HepG2 (cell line): ENCODE results near the gene CPT1C. TPM values are rescaled to one million over a fixed set of nuclear protein-coding genes. Genes with fewer than 3 reads are reported as not detected.

Source experiments
- ATAC-seq: fragments of 200-7000 bp; cut with Tn5 transposase; 3 replicates; pipeline ENCODE4 v1.9.1; 2020; ENCODE audit warnings: mild to moderate bottlenecking, moderate library complexity
- BruUV-seq: library from RNA; stranded (reverse); fragments of 400-500 nt; replicated peaks from 2 replicates; lab custom pipeline; 2021; lab: Mats Ljungman, UMichigan
- CTCF ChIA-PET: fragments of 300-600 bp; formaldehyde crosslinking; extraction: SDS; loops from one replicate; lab custom pipeline; 2021; ENCODE audit warnings: low total read pairs, inconsistent platforms, low intra/inter-chr PET ratio; lab: Yijun Ruan, JAX
- POLR2A ChIA-PET: fragments of 350-600 bp; sonication (Branson Sonifier 250); formaldehyde crosslinking; loops from one replicate; lab custom pipeline; 2020; ENCODE audit warnings: antibody characterized with exemption, inconsistent platforms; lab: Yijun Ruan, JAX
- DNase-seq: peaks from one replicate; pipeline ENCODE4 v3.0.0-alpha.2; 2015; ENCODE audit warnings: low spot score
- FAIRE-seq: peaks from 3 replicates; lab custom pipeline; 2011; peaks lifted over from hg19 to GRCh38; lab: Jason Lieb, UNC
- H2AFZ ChIP-seq: one replicate; pipeline ENCODE4 v1.6.1; 2011; ENCODE audit warnings: low read length, inconsistent platforms
- H3K27ac ChIP-seq: fragments of 300-600 bp; 3 replicates; pipeline ENCODE4 v1.8.0; 2011; ENCODE audit warnings: mixed run types, mild to moderate bottlenecking, mixed read lengths, low read length, inconsistent platforms; ENCODE audit not compliant: insufficient read depth; ENCODE audit errors: extremely low read length
- H3K27me3 ChIP-seq, 2 experiments: fragments of 200-600 bp in 1 of 2; 2 replicates in 1 of 2; 3 replicates in 1 of 2; pipeline versions ENCODE4 v1.6.0 to v1.8.0; 2011; ENCODE audit warnings: low read length in 2 of 2, mild to moderate bottlenecking in 2 of 2, moderate library complexity in 2 of 2, inconsistent platforms in 1 of 2; ENCODE audit not compliant: insufficient read depth in 2 of 2, control insufficient read depth in 1 of 2
- H3K36me3 ChIP-seq, 2 experiments: fragments of 200-600 bp in 1 of 2; replicated peaks in 1 of 2; 2 replicates in 1 of 2; 3 replicates in 1 of 2; pipeline versions ENCODE4 v1.5.1 to v1.8.0; 2011; ENCODE audit warnings: low read length in 2 of 2, inconsistent platforms in 1 of 2; ENCODE audit not compliant: insufficient read depth in 2 of 2, control insufficient read depth in 1 of 2
- H3K4me1 ChIP-seq: 2 replicates; pipeline ENCODE4 v1.5.1; 2012; ENCODE audit warnings: low read length, inconsistent platforms; ENCODE audit not compliant: insufficient read depth
- H3K4me2 ChIP-seq: 2 replicates; pipeline ENCODE4 v1.6.0; 2011; ENCODE audit warnings: low read depth, low read length, inconsistent platforms
- H3K4me3 ChIP-seq, 3 experiments: fragments of 200-600 bp in 1 of 3; sonication (generic), shearing (Covaris generic) in 1 of 3; replicated peaks in 1 of 3; 2 replicates each; pipeline ENCODE4 v1.5.1; 2011 to 2016; ENCODE audit warnings: low read length in 3 of 3, inconsistent platforms in 2 of 3, low read depth in 2 of 3, mild to moderate bottlenecking in 2 of 3, control low read depth in 1 of 3, mixed read lengths in 1 of 3; ENCODE audit not compliant: insufficient read depth in 1 of 3
- H3K79me2 ChIP-seq: one replicate; pipeline ENCODE4 v1.6.1; 2011; ENCODE audit warnings: low read length, inconsistent platforms; ENCODE audit not compliant: insufficient read depth
- H3K9ac ChIP-seq: 2 replicates; pipeline ENCODE4 v1.6.0; 2011; ENCODE audit warnings: mild to moderate bottlenecking, low read depth, low read length, inconsistent platforms; ENCODE audit not compliant: insufficient read depth
- H3K9me3 ChIP-seq: 2 replicates; pipeline ENCODE4 v1.5.1; 2012; ENCODE audit warnings: mild to moderate bottlenecking, low read length
- H4K20me1 ChIP-seq: 2 replicates; pipeline ENCODE4 v1.6.0; 2011; ENCODE audit warnings: inconsistent platforms, mild to moderate bottlenecking, low read length, moderate library complexity; ENCODE audit not compliant: insufficient read depth
- AGO2 ChIP-seq: fragments of 200-400 bp; formaldehyde crosslinking; optimal IDR thresholded peaks from 2 replicates; pipeline ENCODE3; 2017; ENCODE audit warnings: mild to moderate bottlenecking, low read depth, low read length, moderate library complexity
- RBFOX2 ChIP-seq: fragments of 200-400 bp; formaldehyde crosslinking; IDR thresholded peaks from 2 replicates; pipeline ENCODE4 v1.6.1; 2017; ENCODE audit warnings: low read depth, mild to moderate bottlenecking, low read length
- RBM22 ChIP-seq: fragments of 200-400 bp; formaldehyde crosslinking; optimal IDR thresholded peaks from 2 replicates; pipeline ENCODE3; 2017; ENCODE audit warnings: mild to moderate bottlenecking, low read length, moderate library complexity
- SYNCRIP ChIP-seq: fragments of 200-400 bp; formaldehyde crosslinking; IDR thresholded peaks from 2 replicates; pipeline ENCODE4 v1.6.1; 2018; ENCODE audit warnings: mild to moderate bottlenecking, low read depth, low read length; ENCODE audit not compliant: insufficient read depth
- ZNF292 ChIP-seq: sonication (generic); formaldehyde crosslinking; IDR thresholded peaks from 2 replicates; pipeline ENCODE4 v1.8.1; 2022; ENCODE audit warnings: mild to moderate bottlenecking, low read depth, missing genetic modification reagents, borderline replicate concordance
- WGBS: methylation state at CpG from one replicate; pipeline ENCODE4 v1.1.6; 2017; ENCODE audit warnings: low lambda C conversion rate; 5-methylcytosine and 5-hydroxymethylcytosine counted together
- in situ Hi-C: cut with HindIII; loops from 2 replicates; pipeline ENCODE4 v1.10.0; 2017; ENCODE audit warnings: low pct_unique_long_range_greater_than_20kb; ENCODE audit not compliant: extremely low pct_ligation_motif_present
- intact Hi-C: fragments of 100-400 bp; cut with micrococcal nuclease; formaldehyde crosslinking; loops from one replicate; pipeline ENCODE4 v1.10.0; 2022; ENCODE audit not compliant: unreplicated experiment
- polyA plus RNA-seq, 8 experiments: library from polyadenylated mRNA; depleted of rRNA in 3 of 8; stranded (reverse) in 7 of 8; unstranded in 1 of 8; fragments of >200 nt; fragmentation: Illumina TruSeq in 4 of 8; extraction: Trizol in 4 of 8; gene quantifications; 2 replicates each; pipeline versions ENCODE4 v1.2.1 to v1.2.3, GENCODE V29; 2011 to 2016; ENCODE audit warnings: low read depth in 4 of 8, missing spikeins in 1 of 8, mixed read lengths in 1 of 8; ENCODE audit not compliant: insufficient read depth in 1 of 8
- total RNA-seq, 5 experiments: library from RNA; depleted of rRNA; stranded (reverse); fragments of >200 nt; fragmentation: Illumina TruSeq; extraction: Trizol; gene quantifications; 2 replicates each; pipeline ENCODE4 v1.2.3, GENCODE V29; 2016; ENCODE audit warnings: low read depth in 1 of 5

Gene CPT1C
- total and polyA plus RNA-seq, 2 of the 13 experiments (the other 11 are each of a cell fraction or from before 2014, with no cell fraction given): 0.18 TPM; not detected in 1

GRCh38 chr19:49662011-49662410 lies 28.9 kb upstream of the CPT1C start:
- ATAC-seq (no peak), DNase-seq (no peak), FAIRE-seq (no peak)
- intact Hi-C loops: no loop called here
- ChIA-PET POLR2A (interaction anchor here (1.6 to 3.1 kb wide), 2 partner anchors 15 to 21 kb away, joined by 4 to 15 read pairs; partner anchors contain the start of genes RRAS and SCAF1), CTCF (no interaction called here)
- Histone ChIP-seq H3K79me2 (peaks cover 25% of the 10 kb centered on the region), H3K4me1 (peaks cover 28% of the 10 kb centered on the region), H3K36me3 (peaks cover 13 to 54% of the 10 kb centered on the region in 2 experiments), H3K4me2 (no peak overlapping the region), H3K27me3 (no peaks in the 10 kb centered on the region; a peak in 1 of 5 replicates), H3K9ac (no peak overlapping the region), H4K20me1 (peaks cover 5% of the 10 kb centered on the region; the same call in 1 of the 2 replicates), H3K9me3 (no peaks in the 10 kb centered on the region), H2AFZ (no peak overlapping the region), H3K4me3 (no peak overlapping the region), H3K27ac (no peak overlapping the region)
- in situ Hi-C loops: no loop called here
- TF ChIP-seq AGO2 (peak; percentile 86), RBFOX2 (peak; percentile 62), ZNF292 (CRISPR knock-in tag) (no peak)
- no TSS peak for BruUV-seq
- WGBS: 97% methylated on average over 12 of the region's 16 CpGs

- ATAC-seq: no peak
- CTCF ChIA-PET: no interaction called here
These were observed 27.7 kb upstream of the CPT1C start for GRCh38 chr19:49663224-49663623.

More at GRCh38 chr19:49663224-49663623, 27.7 kb upstream of the CPT1C start:
- Histone ChIP-seq H3K4me3 (no peak overlapping the region), H2AFZ (no peak overlapping the region), H3K9ac (no peak overlapping the region), H3K9me3 (no peaks in the 10 kb centered on the region), H3K27ac (no peak overlapping the region), H3K36me3 (peaks cover 11 to 48% of the 10 kb centered on the region in 2 experiments), H3K4me1 (peaks cover 27% of the 10 kb centered on the region), H4K20me1 (peaks cover 5% of the 10 kb centered on the region; the same call in 1 of the 2 replicates), H3K4me2 (no peak overlapping the region), H3K27me3 (no peaks in the 10 kb centered on the region; a peak in 1 of 5 replicates), H3K79me2 (peaks cover 30% of the 10 kb centered on the region)
- DNase-seq (no peak), FAIRE-seq (no peak)
- 96% methylated on average over 11 of the region's 12 CpGs for WGBS
- peak; percentile 34 for TF ChIP-seq RBM22
- no peak for TF ChIP-seq SYNCRIP
- TF ChIP-seq AGO2: peak; percentile 66
- intact Hi-C loops: no loop called here
- POLR2A ChIA-PET: interaction anchor here (1.4 to 5.7 kb wide), 3 partner anchors 9 to 21 kb away, joined by 4 to 92 read pairs (median 24); partner anchors contain the start of genes RRAS and SCAF1
- BruUV-seq: no TSS peak
- in situ Hi-C loops: no loop called here
